Endothelial cell (in vitro differentiated cells): ENCODE data around the gene WDR37. TPM values are rescaled to one million over a fixed set of nuclear protein-coding genes. Genes with fewer than 3 reads are reported as not detected.
"Not testable (repeated sequence)": the region's sequence is repeated elsewhere in the genome, so short reads cannot be mapped to it uniquely, and the experiment has no call there.

Source experiments
- DNase-seq: peaks from one replicate; pipeline ENCODE4 v3.0.0; 2021; ENCODE audit warnings: low spot score
- H3K27ac Mint-ChIP-seq: one replicate; pipeline ENCODE4 v1.8.0; 2021; ENCODE audit warnings: mixed read lengths, inconsistent platforms; ENCODE audit not compliant: unreplicated experiment
- H3K27me3 Mint-ChIP-seq: one replicate; pipeline ENCODE4 v1.8.0; 2021; ENCODE audit warnings: mild to moderate bottlenecking, moderate library complexity, mixed read lengths, inconsistent platforms; ENCODE audit not compliant: unreplicated experiment
- H3K36me3 Mint-ChIP-seq: one replicate; pipeline ENCODE4 v1.8.0; 2021; ENCODE audit warnings: mild to moderate bottlenecking, low read depth, mixed read lengths, inconsistent platforms; ENCODE audit not compliant: unreplicated experiment
- H3K4me1 Mint-ChIP-seq: one replicate; pipeline ENCODE4 v1.8.0; 2021; ENCODE audit warnings: mild to moderate bottlenecking, mixed read lengths, inconsistent platforms; ENCODE audit not compliant: unreplicated experiment
- H3K4me3 Mint-ChIP-seq: one replicate; pipeline ENCODE4 v1.8.0; 2021; ENCODE audit warnings: mild to moderate bottlenecking, mixed read lengths, inconsistent platforms; ENCODE audit not compliant: unreplicated experiment
- H3K9me3 Mint-ChIP-seq: one replicate; pipeline ENCODE4 v1.8.0; 2021; ENCODE audit warnings: mixed read lengths, inconsistent platforms; ENCODE audit not compliant: unreplicated experiment
- total RNA-seq: library from RNA; stranded (reverse); fragmentation: NEBNext Ultra II Directional; extraction: Animal tissue kit (Norgen Biotek cat#: 25700); gene quantifications from one replicate; pipeline ENCODE4 v1.2.1, GENCODE V29; 2021; ENCODE audit not compliant: unreplicated experiment
- TF ChIP-seq, protein P1 (sequence below): fragments of 200-600 bp; sonication (generic); IDR thresholded peaks from one replicate; pipeline ENCODE4 v1.5.0; 2021; ENCODE audit warnings: antibody characterized with exemption; ENCODE audit not compliant: unreplicated experiment

Gene WDR37
- total RNA-seq, 1 donor from 2014 or later = 32.6 TPM

DNA sequence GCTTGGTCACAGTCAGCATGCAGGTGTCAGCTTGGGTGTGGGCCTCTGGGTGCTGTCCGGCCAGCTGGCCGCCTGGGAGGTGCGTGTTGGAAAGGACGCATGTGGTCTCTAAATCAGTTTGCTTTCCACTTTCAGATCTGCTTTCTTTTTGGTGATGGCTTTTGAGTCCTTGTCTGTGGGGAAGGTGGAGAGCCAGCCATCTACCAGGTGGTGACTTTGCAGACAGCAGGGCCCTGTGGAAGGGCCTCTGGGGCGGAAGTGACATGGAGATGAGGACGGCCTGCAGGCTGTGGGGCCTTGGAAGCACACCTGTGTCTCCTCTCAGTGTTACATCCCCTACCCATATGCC lies 59.4 kb downstream of the WDR37 start:
- Mint-ChIP-seq H3K27ac (no peak overlapping the region), H3K9me3 (no peaks in the 10 kb centered on the region), H3K27me3 (peaks cover 7% of the 10 kb centered on the region), H3K4me1 (peaks cover 4% of the 10 kb centered on the region), H3K36me3 (peaks cover 41% of the 10 kb centered on the region), H3K4me3 (peak overlapping the region; percentile 12)
- TF ChIP-seq, protein P1, sequence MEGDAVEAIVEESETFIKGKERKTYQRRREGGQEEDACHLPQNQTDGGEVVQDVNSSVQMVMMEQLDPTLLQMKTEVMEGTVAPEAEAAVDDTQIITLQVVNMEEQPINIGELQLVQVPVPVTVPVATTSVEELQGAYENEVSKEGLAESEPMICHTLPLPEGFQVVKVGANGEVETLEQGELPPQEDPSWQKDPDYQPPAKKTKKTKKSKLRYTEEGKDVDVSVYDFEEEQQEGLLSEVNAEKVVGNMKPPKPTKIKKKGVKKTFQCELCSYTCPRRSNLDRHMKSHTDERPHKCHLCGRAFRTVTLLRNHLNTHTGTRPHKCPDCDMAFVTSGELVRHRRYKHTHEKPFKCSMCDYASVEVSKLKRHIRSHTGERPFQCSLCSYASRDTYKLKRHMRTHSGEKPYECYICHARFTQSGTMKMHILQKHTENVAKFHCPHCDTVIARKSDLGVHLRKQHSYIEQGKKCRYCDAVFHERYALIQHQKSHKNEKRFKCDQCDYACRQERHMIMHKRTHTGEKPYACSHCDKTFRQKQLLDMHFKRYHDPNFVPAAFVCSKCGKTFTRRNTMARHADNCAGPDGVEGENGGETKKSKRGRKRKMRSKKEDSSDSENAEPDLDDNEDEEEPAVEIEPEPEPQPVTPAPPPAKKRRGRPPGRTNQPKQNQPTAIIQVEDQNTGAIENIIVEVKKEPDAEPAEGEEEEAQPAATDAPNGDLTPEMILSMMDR = no peak
- DNase-seq = no peak

DNA sequence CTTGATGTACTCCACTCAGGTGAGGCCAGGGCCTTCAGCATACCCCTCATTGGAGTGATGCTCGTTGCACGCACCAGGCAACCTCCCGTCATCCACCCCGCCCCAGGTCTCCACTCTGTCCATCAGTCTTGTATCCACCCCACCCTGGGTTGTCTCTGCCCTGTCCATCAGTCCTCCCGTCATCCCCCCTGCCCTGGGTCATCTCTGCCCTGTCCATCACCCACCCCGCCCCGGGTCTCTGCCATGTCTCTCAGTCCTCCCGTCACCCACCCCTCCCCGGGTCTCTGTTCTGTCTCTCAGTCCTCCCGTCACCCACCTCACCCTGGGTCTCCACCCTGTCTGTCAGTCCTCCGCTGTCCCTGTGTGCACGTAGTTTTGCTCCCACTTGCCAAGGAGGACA lies 59.9 kb downstream of the WDR37 start:
- Mint-ChIP-seq H3K36me3 (peaks cover 41% of the 10 kb centered on the region), H3K4me1 (no peaks in the 10 kb centered on the region), H3K9me3 (no peaks in the 10 kb centered on the region), H3K27ac (no peak overlapping the region), H3K4me3 (peak overlapping the region; percentile 47), H3K27me3 (peaks cover 7% of the 10 kb centered on the region)
- DNase-seq = no peak
- TF ChIP-seq, protein P1 = no peak

DNA sequence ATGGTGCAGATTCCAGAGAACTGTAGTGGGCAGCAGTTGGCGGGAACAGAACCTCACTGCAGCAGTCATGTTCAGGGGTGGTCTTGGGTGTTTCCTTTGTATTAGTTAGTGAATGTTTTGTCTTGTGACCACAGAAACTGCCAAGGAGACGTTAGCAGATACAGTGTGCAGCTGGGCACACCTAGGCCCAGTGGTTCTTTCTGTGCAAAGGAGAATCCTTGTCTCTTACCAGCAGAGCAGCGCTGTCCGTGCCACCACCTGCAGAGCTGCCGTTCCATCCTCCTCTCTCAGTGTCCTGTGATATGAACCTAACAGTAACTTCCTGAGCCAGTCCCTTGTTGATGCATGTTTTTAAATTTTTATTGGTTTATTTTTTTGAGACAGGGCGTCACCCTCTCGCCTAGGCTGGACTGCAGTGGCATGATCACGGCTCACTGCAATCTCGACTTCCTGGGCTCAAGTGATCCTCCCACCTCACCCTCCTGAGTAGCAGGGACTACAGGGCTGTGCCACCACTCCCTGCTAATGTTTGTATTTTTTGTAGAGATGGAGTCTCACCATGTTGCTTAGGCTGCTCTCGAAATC lies 60.6 kb downstream of the WDR37 start:
- Mint-ChIP-seq H3K27ac (no peak overlapping the region), H3K4me3 (no peak overlapping the region), H3K4me1 (no peaks in the 10 kb centered on the region), H3K27me3 (peaks cover 7% of the 10 kb centered on the region), H3K36me3 (peaks cover 42% of the 10 kb centered on the region), H3K9me3 (no peaks in the 10 kb centered on the region)
- TF ChIP-seq, protein P1 = no peak
- no peak for DNase-seq

DNA sequence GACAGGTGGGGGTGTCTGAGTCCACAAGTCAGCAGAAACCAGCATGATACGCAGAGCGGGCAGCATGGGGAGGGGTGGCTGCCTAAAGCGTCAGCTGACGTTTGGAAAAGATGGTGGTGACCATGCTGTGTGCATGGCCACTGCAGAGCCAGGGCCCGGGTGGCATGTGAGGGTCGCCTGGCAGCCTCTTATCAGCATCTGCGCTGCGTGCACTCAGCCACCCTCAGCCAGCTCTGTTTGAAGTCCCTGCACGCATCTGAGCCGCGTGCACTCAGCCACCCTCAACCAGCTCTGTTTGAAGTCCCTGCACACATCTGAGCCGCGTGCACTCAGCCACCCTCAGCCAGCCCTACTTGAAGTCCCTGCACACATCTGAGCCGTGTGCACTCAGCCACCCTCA lies 61.5 kb downstream of the WDR37 start:
- H3K27ac Mint-ChIP-seq = no peak overlapping the region

DNA sequence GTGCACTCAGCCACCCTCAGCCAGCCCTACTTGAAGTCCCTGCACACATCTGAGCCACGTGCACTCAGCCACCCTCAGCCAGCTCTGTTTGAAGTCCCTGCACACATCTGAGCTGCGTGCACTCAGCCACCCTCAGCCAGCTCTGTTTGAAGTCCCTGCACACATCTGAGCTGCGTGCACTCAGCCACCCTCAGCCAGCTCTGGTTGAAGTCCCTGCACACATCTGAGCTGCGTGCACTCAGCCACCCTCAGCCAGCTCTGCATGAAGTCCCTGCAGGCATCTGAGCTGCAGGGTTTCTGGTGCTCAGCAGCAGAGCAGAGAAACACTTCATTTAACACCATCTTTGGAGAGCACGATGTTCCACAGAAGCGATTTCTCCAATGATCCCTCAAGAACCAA lies 62.1 kb downstream of the WDR37 start:
- H3K4me1 Mint-ChIP-seq = peaks cover 12% of the 10 kb centered on the region
- not testable (repeated sequence) for H3K27me3 Mint-ChIP-seq, DNase-seq, H3K4me3 Mint-ChIP-seq, H3K9me3 Mint-ChIP-seq, H3K27ac Mint-ChIP-seq
- H3K36me3 Mint-ChIP-seq = peaks cover 35% of the 10 kb centered on the region

More for the DNA sequence above, 61.5 kb downstream of the WDR37 start:
- DNase-seq = no peak
- H3K4me1 Mint-ChIP-seq = peaks cover 8% of the 10 kb centered on the region
- H3K36me3 Mint-ChIP-seq = peaks cover 38% of the 10 kb centered on the region
- TF ChIP-seq, protein P1 = no peak
- peak overlapping the region; percentile 47 for H3K4me3 Mint-ChIP-seq
- no peaks in the 10 kb centered on the region for H3K9me3 Mint-ChIP-seq
- H3K27me3 Mint-ChIP-seq = peaks cover 7% of the 10 kb centered on the region
